HCT116 (cell line): ENCODE results near the gene TRDN. TPM values are rescaled to one million over a fixed set of nuclear protein-coding genes. Genes with fewer than 3 reads are reported as not detected.

Source experiments
- ATAC-seq: fragments of 200-7000 bp; cut with Tn5 transposase; 2 replicates; pipeline ENCODE4 v1.9.1; 2020; ENCODE audit warnings: mild to moderate bottlenecking, moderate library complexity
- BruUV-seq: library from RNA; stranded (reverse); fragments of 400-500 nt; replicated peaks from 2 replicates; lab custom pipeline; 2021; lab: Mats Ljungman, UMichigan
- CTCF ChIA-PET: fragments of 300-600 bp; sonication (Branson Sonifier 250); formaldehyde crosslinking; loops from one replicate; lab custom pipeline; 2021; ENCODE audit warnings: antibody characterized with exemption; lab: Charles Lee
- POLR2A ChIA-PET: fragments of 300-600, 350-600 bp; sonication (Branson Sonifier 250); formaldehyde crosslinking; loops from one replicate; lab custom pipeline; 2021; ENCODE audit warnings: antibody characterized with exemption; lab: Charles Lee
- RAD21 ChIA-PET, 2 experiments: fragments of 300-600 bp; sonication (Branson Sonifier 250); formaldehyde crosslinking; loops; one replicate each; lab custom pipeline; 2023; ENCODE audit warnings: low total read pairs in 2 of 2; ENCODE audit not compliant: uncharacterized antibody in 2 of 2, unreplicated experiment in 2 of 2, low non-redundant PET in 1 of 2; lab: Charles Lee
- DNase-seq: peaks from one replicate; pipeline ENCODE4 v3.0.0-alpha.2; 2010; ENCODE audit warnings: low read depth, low spot score
- H2AFZ ChIP-seq: fragments of 200-600 bp; shearing (Covaris generic), sonication (generic); 2 replicates; pipeline ENCODE4 v1.6.1; 2017; ENCODE audit warnings: low read depth, mixed run types, mixed read lengths, antibody characterized with exemption, low read length; ENCODE audit not compliant: poor library complexity, severe bottlenecking
- H3K27ac ChIP-seq: 2 replicates; pipeline ENCODE4 v1.5.1; 2012; ENCODE audit warnings: low read depth, low read length
- H3K27me3 ChIP-seq: fragments of 200-600 bp; sonication (generic); 2 replicates; pipeline ENCODE4 v1.6.1; 2016; ENCODE audit warnings: mixed run types, low read length, mixed read lengths; ENCODE audit not compliant: insufficient read depth
- H3K36me3 ChIP-seq, 2 experiments: fragments of 200-500 bp in 1 of 2; fragments of 200-600 bp in 1 of 2; sonication (Bioruptor generic) in 1 of 2; sonication (generic) in 1 of 2; 2 replicates each; pipeline versions ENCODE4 v1.5.1 to v1.6.1; 2014 to 2016; ENCODE audit warnings: low read length in 2 of 2, inconsistent platforms in 1 of 2, mixed read lengths in 1 of 2, mixed run types in 1 of 2; ENCODE audit not compliant: insufficient read depth in 2 of 2, control insufficient read depth in 1 of 2
- H3K4me1 ChIP-seq, 2 experiments: fragments of 200-600 bp in 1 of 2; sonication (generic) in 1 of 2; 2 replicates each; pipeline versions ENCODE4 v1.5.1 to v1.6.1; 2012 to 2017; ENCODE audit warnings: low read length in 2 of 2, inconsistent platforms in 1 of 2, mild to moderate bottlenecking in 1 of 2, mixed read lengths in 1 of 2, mixed run types in 1 of 2, moderate library complexity in 1 of 2; ENCODE audit not compliant: insufficient read depth in 2 of 2, control insufficient read depth in 1 of 2
- H3K4me2 ChIP-seq: fragments of 200-600 bp; sonication (generic); 2 replicates; pipeline ENCODE4 v1.6.1; 2017; ENCODE audit warnings: mixed run types, low read length, mixed read lengths
- H3K4me3 ChIP-seq, 2 experiments: fragments of 200-600 bp in 1 of 2; sonication (generic) in 1 of 2; replicated peaks in 1 of 2; 2 replicates each; pipeline ENCODE4 v1.5.1; 2011 to 2016; ENCODE audit warnings: low read length in 2 of 2, control low read depth in 1 of 2, low read depth in 1 of 2, mild to moderate bottlenecking in 1 of 2, mixed read lengths in 1 of 2, mixed run types in 1 of 2
- H3K79me2 ChIP-seq: fragments of 200-600 bp; sonication (generic); 2 replicates; pipeline ENCODE4 v1.6.1; 2017; ENCODE audit warnings: mild to moderate bottlenecking, mixed run types, low read length, moderate library complexity, mixed read lengths; ENCODE audit not compliant: insufficient read depth
- H3K9ac ChIP-seq: fragments of 200-600 bp; sonication (generic); 2 replicates; pipeline ENCODE4 v1.6.1; 2016; ENCODE audit warnings: low read length, mixed read lengths
- H3K9me2 ChIP-seq: fragments of 200-600 bp; sonication (generic), shearing (Covaris generic); 2 replicates; pipeline ENCODE4 v1.6.1; 2017; ENCODE audit warnings: mixed run types, mild to moderate bottlenecking, moderate library complexity; ENCODE audit not compliant: insufficient read depth
- H3K9me3 ChIP-seq, 2 experiments: fragments of 200-500 bp in 1 of 2; fragments of 200-600 bp in 1 of 2; sonication (Bioruptor generic) in 1 of 2; sonication (generic) in 1 of 2; 2 replicates each; pipeline ENCODE4 v1.6.1; 2014 to 2017; ENCODE audit warnings: low read length in 2 of 2, mixed read lengths in 2 of 2, inconsistent platforms in 1 of 2, low read depth in 1 of 2, mild to moderate bottlenecking in 1 of 2, mixed run types in 1 of 2, moderate library complexity in 1 of 2; ENCODE audit not compliant: control insufficient read depth in 1 of 2, insufficient read depth in 1 of 2
- H4K20me1 ChIP-seq: fragments of 200-600 bp; sonication (generic), shearing (Covaris generic); 2 replicates; pipeline ENCODE4 v1.6.1; 2017; ENCODE audit warnings: mixed run types, mild to moderate bottlenecking, moderate library complexity; ENCODE audit not compliant: insufficient read depth
- ATF3 ChIP-seq: IDR thresholded peaks from 2 replicates; pipeline ENCODE4 v1.6.1; 2012
- CBX3 ChIP-seq: IDR thresholded peaks from 2 replicates; pipeline ENCODE4 v1.6.1; 2012; ENCODE audit warnings: low read depth
- CEBPB ChIP-seq: IDR thresholded peaks from 2 replicates; pipeline ENCODE4 v1.6.1; 2012; ENCODE audit warnings: low read depth
- CTCF ChIP-seq, 3 experiments: fragments of 200-600 bp in 1 of 3; sonication (generic) in 1 of 3; IDR thresholded peaks in 2 of 3; conservative IDR thresholded peaks in 1 of 3; 2 replicates each; pipeline ENCODE4 v1.5.1; 2012 to 2017; ENCODE audit warnings: low read depth in 2 of 3, low read length in 2 of 3, antibody characterized with exemption in 1 of 3, borderline replicate concordance in 1 of 3, control low read depth in 1 of 3, mild to moderate bottlenecking in 1 of 3, mixed read lengths in 1 of 3, mixed run types in 1 of 3, moderate library complexity in 1 of 3; ENCODE audit not compliant: insufficient read depth in 1 of 3
- EGR1 ChIP-seq: IDR thresholded peaks from 2 replicates; pipeline ENCODE4 v1.6.1; 2012; ENCODE audit warnings: low read depth
- ELF1 ChIP-seq: IDR thresholded peaks from 2 replicates; pipeline ENCODE4 v1.6.1; 2012; ENCODE audit warnings: low read depth, borderline replicate concordance
- EZH2 ChIP-seq: fragments of 200-600 bp; sonication (generic); IDR thresholded peaks from 2 replicates; pipeline ENCODE4 v1.6.1; 2017; ENCODE audit warnings: antibody characterized with exemption, mixed run types
- EZH2phosphoT487 ChIP-seq: fragments of 200-600 bp; IDR thresholded peaks from 2 replicates; pipeline ENCODE4 v1.6.1; 2018; ENCODE audit warnings: antibody characterized with exemption, borderline replicate concordance
- FOSL1 ChIP-seq: IDR thresholded peaks from 2 replicates; pipeline ENCODE4 v1.6.1; 2012; ENCODE audit warnings: low read depth
- JUND ChIP-seq: IDR thresholded peaks from 2 replicates; pipeline ENCODE4 v1.6.1; 2012
- MAX ChIP-seq: IDR thresholded peaks from 2 replicates; pipeline ENCODE4 v1.6.1; 2012
- POLR2A ChIP-seq: IDR thresholded peaks from 2 replicates; pipeline ENCODE4 v1.7.0; 2011; ENCODE audit warnings: borderline replicate concordance; ENCODE audit not compliant: insufficient read depth, insufficient read length; ENCODE audit errors: extremely low read depth
- POLR2AphosphoS5 ChIP-seq: IDR thresholded peaks from 2 replicates; pipeline ENCODE4 v1.6.1; 2011; ENCODE audit warnings: mild to moderate bottlenecking, low read depth, low read length, moderate library complexity
- RAD21 ChIP-seq: IDR thresholded peaks from 2 replicates; pipeline ENCODE4 v1.6.1; 2012; ENCODE audit warnings: low read depth, mild to moderate bottlenecking
- REST ChIP-seq: IDR thresholded peaks from 2 replicates; pipeline ENCODE4 v1.6.1; 2012; ENCODE audit warnings: low read depth
- SRF ChIP-seq: IDR thresholded peaks from 2 replicates; pipeline ENCODE4 v1.6.1; 2012; ENCODE audit warnings: low read depth
- YY1 ChIP-seq: IDR thresholded peaks from 2 replicates; pipeline ENCODE4 v1.6.1; 2011; ENCODE audit warnings: low read length, low read depth, moderate library complexity, mild to moderate bottlenecking; ENCODE audit not compliant: insufficient replicate concordance; ENCODE audit errors: extremely low read depth
- ZBTB33 ChIP-seq: IDR thresholded peaks from 2 replicates; pipeline ENCODE4 v1.6.1; 2011; ENCODE audit warnings: mild to moderate bottlenecking, low read length, moderate library complexity; ENCODE audit not compliant: insufficient replicate concordance; ENCODE audit errors: extremely low read depth
- ZFX ChIP-seq: fragments of 450-650 bp; IDR thresholded peaks from 2 replicates; pipeline ENCODE4 v1.6.1; 2017
- ZNF274 ChIP-seq: fragments of 200-500 bp; sonication (Bioruptor generic); IDR thresholded peaks from 2 replicates; pipeline ENCODE4 v1.6.1; 2014; ENCODE audit warnings: mild to moderate bottlenecking, low read depth, low read length, inconsistent platforms
- intact Hi-C: fragments of 100-400 bp; cut with micrococcal nuclease; formaldehyde crosslinking; loops from 2 replicates; pipeline ENCODE4 v1.10.0; 2022
- total RNA-seq: library from RNA; stranded (reverse); gene quantifications from one replicate; pipeline ENCODE4 v1.2.1, GENCODE V29; 2021; ENCODE audit not compliant: unreplicated experiment

TRDN gene
- total RNA-seq, 1 experiment from 2014 or later: not detected

- no peak overlapping the region for H3K27ac ChIP-seq
- H3K36me3 ChIP-seq: no peaks in the 10 kb centered on the region
- H3K4me2 ChIP-seq: no peak overlapping the region
- intact Hi-C loops: no loop called here
- no peak overlapping the region for H2AFZ ChIP-seq
- no peak for TF ChIP-seq EZH2
- TF ChIP-seq FOSL1: no peak
- TF ChIP-seq RAD21: no peak
- TF ChIP-seq CEBPB: no peak
- TF ChIP-seq SRF: no peak
- TF ChIP-seq EZH2phosphoT487: no peak
- no peak for TF ChIP-seq REST
- no peak for TF ChIP-seq JUND
- no peak for TF ChIP-seq POLR2AphosphoS5
- TF ChIP-seq ZNF274: no peak
- TF ChIP-seq ZFX: no peak
- TF ChIP-seq YY1: no peak
- no peak for TF ChIP-seq EGR1
- TF ChIP-seq MAX: no peak
- no peak for TF ChIP-seq ATF3
- TF ChIP-seq ELF1: no peak
- no peak for TF ChIP-seq CBX3
- no peak for TF ChIP-seq ZBTB33
- no peak for TF ChIP-seq POLR2A
- TF ChIP-seq CTCF (IDR thresholded peaks at IDR 0.05 in 2 of 3, conservative IDR thresholded peaks at IDR 0.05 in 1 of 3; ENCODE audit: borderline replicate concordance in 1 of 3, insufficient read depth in 1 of 3, low read depth in 2 of 3, low read length in 2 of 3): no peak
- no peaks in the 10 kb centered on the region for H3K79me2 ChIP-seq
- H3K4me1 ChIP-seq: no peaks in the 10 kb centered on the region
- RAD21 ChIA-PET: no interaction called here
- no peaks in the 10 kb centered on the region for H4K20me1 ChIP-seq
- ATAC-seq: no peak
- no TSS peak for BruUV-seq
- no peak for DNase-seq
- H3K9me2 ChIP-seq: no peaks in the 10 kb centered on the region
- no peaks in the 10 kb centered on the region for H3K9me3 ChIP-seq
- H3K4me3 ChIP-seq: no peak overlapping the region
- H3K9ac ChIP-seq: no peak overlapping the region
- POLR2A ChIA-PET: no interaction called here
- no peaks in the 10 kb centered on the region for H3K27me3 ChIP-seq
- CTCF ChIA-PET: no interaction called here
These were observed 121.0 kb downstream of the TRDN start for GRCh38 chr6:123515715-123516114.
